GM23338 (cell line): ENCODE results near the gene SERPINA1.

Source experiments
- CREB1 ChIP-seq: fragments of 250-450 bp; sonication (Bioruptor Pico); IDR thresholded peaks from 2 replicates; pipeline ENCODE4 v1.5.0; 2020; ENCODE audit warnings: low read depth, mild to moderate bottlenecking, moderate library complexity
- CTCF ChIP-seq, 2 experiments: fragments of 200-600 bp in 1 of 2; sonication (generic) in 1 of 2; conservative IDR thresholded peaks; 2 replicates each; pipeline versions ENCODE4 v1.5.1 to v1.6.1; 2016 to 2017; ENCODE audit warnings: antibody characterized with exemption in 2 of 2, low read depth in 2 of 2, mild to moderate bottlenecking in 2 of 2, moderate library complexity in 1 of 2
- NANOG ChIP-seq: IDR thresholded peaks from 2 replicates; pipeline ENCODE4 v1.6.1; 2016; ENCODE audit warnings: antibody characterized with exemption, borderline replicate concordance
- POLR2AphosphoS5 ChIP-seq: IDR thresholded peaks from 2 replicates; pipeline ENCODE4 v1.6.1; 2016; ENCODE audit warnings: antibody characterized with exemption, low read depth

- no peak for TF ChIP-seq CTCF (conservative IDR thresholded peaks at IDR 0.05; ENCODE audit: low read depth in 2 of 2)
- no peak for TF ChIP-seq CREB1
- TF ChIP-seq POLR2AphosphoS5, result no peak
- no peak for TF ChIP-seq NANOG
Observed at GRCh38 chr14:94367347-94368242, 20.8 kb downstream of the SERPINA1 start.
